Smooth muscle cell (in vitro differentiated cells): ENCODE data around the gene SLC4A4. TPM values are rescaled to one million over a fixed set of nuclear protein-coding genes. Genes with fewer than 3 reads are reported as not detected.
"Not testable (repeated sequence)": the region's sequence is repeated elsewhere in the genome, so short reads cannot be mapped to it uniquely, and the experiment has no call there.

Experiments used
- DNase-seq: peaks from one replicate; lab custom pipeline; 2025; ENCODE audit not compliant: unreplicated experiment; lab: John Stamatoyannopoulos, UW
- H2AFZ ChIP-seq: fragments of 200-600 bp; sonication (generic); 2 replicates; pipeline ENCODE4 v1.6.0; 2016; ENCODE audit warnings: antibody characterized with exemption, low read depth, mild to moderate bottlenecking
- H3F3A ChIP-seq: fragments of 200-600 bp; sonication (generic); 2 replicates; pipeline ENCODE4 v1.6.0; 2017; ENCODE audit warnings: antibody characterized with exemption, low read depth
- H3K27ac ChIP-seq: fragments of 200-600 bp; sonication (generic); 2 replicates; pipeline ENCODE4 v1.5.1; 2016; ENCODE audit warnings: low read depth, mild to moderate bottlenecking
- H3K27me3 ChIP-seq: fragments of 200-600 bp; sonication (generic); 2 replicates; pipeline ENCODE4 v1.6.1; 2016; ENCODE audit warnings: low read depth, mild to moderate bottlenecking
- H3K36me3 ChIP-seq: fragments of 200-600 bp; sonication (generic); 2 replicates; pipeline ENCODE4 v1.5.1; 2016; ENCODE audit warnings: low read depth
- H3K4me1 ChIP-seq: fragments of 200-600 bp; sonication (generic); 2 replicates; pipeline ENCODE4 v1.5.1; 2016; ENCODE audit warnings: low read depth
- H3K4me2 ChIP-seq: fragments of 200-600 bp; sonication (generic); 2 replicates; pipeline ENCODE4 v1.6.0; 2016; ENCODE audit warnings: mild to moderate bottlenecking
- H3K4me3 ChIP-seq: fragments of 200-600 bp; sonication (generic); 2 replicates; pipeline ENCODE4 v1.5.1; 2016; ENCODE audit warnings: mild to moderate bottlenecking
- H3K79me2 ChIP-seq: fragments of 200-600 bp; sonication (generic); 2 replicates; pipeline ENCODE4 v1.6.0; 2016; ENCODE audit warnings: low read depth, mild to moderate bottlenecking
- H3K9ac ChIP-seq: fragments of 200-600 bp; sonication (generic); 2 replicates; pipeline ENCODE4 v1.6.0; 2016; ENCODE audit warnings: low read depth
- H3K9me3 ChIP-seq: fragments of 200-600 bp; sonication (generic); replicated peaks from 2 replicates; pipeline ENCODE4 v1.5.1; 2016; ENCODE audit warnings: low read depth
- H4K20me1 ChIP-seq: fragments of 200-600 bp; sonication (generic); 2 replicates; pipeline ENCODE4 v1.6.0; 2016; ENCODE audit warnings: low read depth
- CTCF ChIP-seq: fragments of 200-600 bp; sonication (generic); IDR thresholded peaks from 2 replicates; pipeline ENCODE4 v1.5.1; 2017; ENCODE audit warnings: borderline replicate concordance, mild to moderate bottlenecking, antibody characterized with exemption; ENCODE audit not compliant: insufficient read depth, poor library complexity, severe bottlenecking
- WGBS: methylation state at CpG from one replicate; pipeline ENCODE4 v1.1.7; 2016; ENCODE audit warnings: low lambda C conversion rate; 5-methylcytosine and 5-hydroxymethylcytosine counted together
- polyA plus RNA-seq: library from polyadenylated mRNA; unstranded; fragments of >200 nt; fragmentation: Nextera tagmentation; extraction: Ambion mirVana; gene quantifications from 2 replicates; pipeline ENCODE4 v1.2.1, GENCODE V29; 2016
- total RNA-seq: library from RNA; depleted of rRNA; stranded (reverse); fragments of >200 nt; gene quantifications from 2 replicates; pipeline ENCODE4 v1.2.3, GENCODE V29; 2014

The SLC4A4 gene
- total and polyA plus RNA-seq, 2 experiments from 2014 or later = 1.2 to 4.1 TPM

GRCh38 chr4:71404049-71404448, 65.2 kb downstream of the SLC4A4 start:
- H3K4me1 ChIP-seq = no peaks in the 10 kb centered on the region
- DNase-seq = no peak
- no peaks in the 10 kb centered on the region for H3F3A ChIP-seq
- no peak overlapping the region for H2AFZ ChIP-seq
- no peak overlapping the region for H3K4me3 ChIP-seq
- no peak overlapping the region for H3K4me2 ChIP-seq
- H3K9ac ChIP-seq = no peak overlapping the region
- H3K9me3 ChIP-seq = no peaks in the 10 kb centered on the region
- no peaks in the 10 kb centered on the region for H3K36me3 ChIP-seq
- H4K20me1 ChIP-seq = no peaks in the 10 kb centered on the region
- no peak overlapping the region for H3K27ac ChIP-seq
- 96% methylated on average over 1 of the region's 1 CpG for WGBS
- H3K79me2 ChIP-seq = no peaks in the 10 kb centered on the region
- no peaks in the 10 kb centered on the region for H3K27me3 ChIP-seq
- TF ChIP-seq CTCF = no peak

- H3K79me2 ChIP-seq = no peaks in the 10 kb centered on the region
- H4K20me1 ChIP-seq = no peaks in the 10 kb centered on the region
- no peak for DNase-seq
- WGBS = 44% methylated on average over 2 of the region's 2 CpGs
- no peaks in the 10 kb centered on the region for H3K9me3 ChIP-seq
- no peak overlapping the region for H3K27ac ChIP-seq
- H3K4me2 ChIP-seq = no peak overlapping the region
- no peaks in the 10 kb centered on the region for H3K36me3 ChIP-seq
- H3K9ac ChIP-seq = no peak overlapping the region
- TF ChIP-seq CTCF = no peak
- no peak overlapping the region for H2AFZ ChIP-seq
- no peak overlapping the region for H3K4me3 ChIP-seq
- no peaks in the 10 kb centered on the region for H3K4me1 ChIP-seq
- no peaks in the 10 kb centered on the region for H3F3A ChIP-seq
- H3K27me3 ChIP-seq = no peaks in the 10 kb centered on the region
Measured at GRCh38 chr4:71405791-71406190, 67.0 kb downstream of the SLC4A4 start.

- no peaks in the 10 kb centered on the region for H3K4me1 ChIP-seq
- H3K79me2 ChIP-seq = no peaks in the 10 kb centered on the region
- H3K9ac ChIP-seq = no peak overlapping the region
- H3K4me2 ChIP-seq = peak overlapping the region; percentile 32
- 48% methylated on average over 1 of the region's 1 CpG for WGBS
- H4K20me1 ChIP-seq = no peaks in the 10 kb centered on the region
- DNase-seq = no peak
- no peak overlapping the region for H2AFZ ChIP-seq
- H3K27me3 ChIP-seq = no peaks in the 10 kb centered on the region
- no peaks in the 10 kb centered on the region for H3F3A ChIP-seq
- no peaks in the 10 kb centered on the region for H3K9me3 ChIP-seq
- no peak overlapping the region for H3K27ac ChIP-seq
- H3K36me3 ChIP-seq = no peaks in the 10 kb centered on the region
- H3K4me3 ChIP-seq = no peak overlapping the region
- TF ChIP-seq CTCF = no peak
Measured at GRCh38 chr4:71406459-71406963, 67.7 kb downstream of the SLC4A4 start.

- not testable (repeated sequence) for H4K20me1 ChIP-seq, H2AFZ ChIP-seq, H3K9ac ChIP-seq, H3F3A ChIP-seq, H3K79me2 ChIP-seq, H3K27ac ChIP-seq, H3K4me1 ChIP-seq, H3K36me3 ChIP-seq, DNase-seq, H3K4me3 ChIP-seq, H3K27me3 ChIP-seq, H3K4me2 ChIP-seq, H3K9me3 ChIP-seq
Measured at GRCh38 chr4:71408961-71409360, 70.1 kb downstream of the SLC4A4 start.
